NCI-H446 treated with DMSO at 0.1 percent for 48 hours (cell line): Measurements from ENCODE around the gene PIK3R5.

Experiments used
- DNase-seq: peaks from one replicate; lab custom pipeline; 2025; lab: John Stamatoyannopoulos, UW

Gene PIK3R5

DNA sequence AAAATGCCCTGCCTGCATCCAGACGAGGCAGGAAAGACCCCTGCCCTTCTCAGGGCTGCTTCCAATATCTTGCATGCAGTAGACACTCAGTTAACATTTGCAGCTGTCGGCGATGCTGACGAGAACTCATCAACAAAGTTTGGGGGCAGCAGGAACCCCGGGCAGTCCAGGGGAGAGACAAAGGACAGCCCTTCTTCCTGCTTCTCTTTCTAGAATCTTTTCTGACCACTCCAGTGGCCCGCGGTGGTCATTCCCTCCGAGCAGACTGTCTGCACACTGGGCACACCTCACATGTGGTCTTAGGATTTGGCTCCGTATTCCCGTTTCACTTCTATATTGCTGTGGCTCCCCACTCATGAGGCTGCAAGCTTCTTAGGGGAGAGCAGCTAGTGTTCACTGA is 135.4 kb downstream of the PIK3R5 start:
- no peak for DNase-seq

DNA sequence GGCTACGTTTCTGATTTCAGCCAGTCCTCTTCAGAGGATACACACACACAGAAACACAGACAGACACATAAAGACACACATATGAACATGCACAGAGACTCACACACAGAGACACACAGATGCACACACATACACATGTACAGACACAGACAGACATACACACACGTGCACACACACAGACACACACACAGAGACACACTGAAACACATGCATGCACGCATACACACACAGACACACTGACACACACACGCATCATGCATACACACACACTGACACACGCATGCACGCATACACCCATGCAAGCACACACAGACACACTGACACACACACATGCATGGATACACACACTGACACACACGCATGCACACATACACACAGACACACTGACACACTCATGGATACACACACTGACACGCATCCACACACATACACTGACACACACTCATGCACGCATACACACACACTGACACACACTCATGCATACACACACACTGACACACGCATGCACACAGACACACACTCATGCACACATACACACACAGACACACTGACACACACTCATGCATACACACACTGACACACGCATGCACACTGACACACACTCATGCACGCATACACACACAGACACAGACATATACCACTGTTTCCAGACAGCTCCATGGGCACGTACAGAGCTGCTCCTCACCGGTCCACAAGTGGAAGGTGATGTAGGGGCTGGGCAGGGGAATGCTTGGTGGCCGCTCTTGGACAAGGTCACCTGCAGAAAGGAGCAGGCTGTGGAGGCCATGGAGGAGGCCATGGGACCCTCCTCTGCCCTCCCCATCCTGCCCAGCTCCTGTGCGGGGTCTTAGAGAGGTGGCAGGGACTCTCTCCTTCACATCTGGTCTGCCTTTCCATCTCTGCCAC is 136.2 kb downstream of the PIK3R5 start:
- no peak for DNase-seq
